Mammary epithelial cell (primary cell): ENCODE measurements around the gene FAM53B.

ENCODE experiments used
- EZH2 ChIP-seq: IDR thresholded peaks from 2 replicates; pipeline ENCODE4 v1.6.1; 2012; ENCODE audit warnings: low read length, inconsistent platforms, borderline replicate concordance
- TF ChIP-seq, protein P1 (sequence below), 2 donors: IDR thresholded peaks in 1 of 2; conservative IDR thresholded peaks in 1 of 2; 2 replicates each; pipeline ENCODE4 v1.5.1; 2011 to 2012; ENCODE audit warnings: inconsistent platforms in 2 of 2, low read length in 2 of 2, mild to moderate bottlenecking in 2 of 2, control low read depth in 1 of 2, low read depth in 1 of 2; ENCODE audit not compliant: insufficient read depth in 1 of 2; ENCODE audit errors: extremely low read depth in 1 of 2

DNA sequence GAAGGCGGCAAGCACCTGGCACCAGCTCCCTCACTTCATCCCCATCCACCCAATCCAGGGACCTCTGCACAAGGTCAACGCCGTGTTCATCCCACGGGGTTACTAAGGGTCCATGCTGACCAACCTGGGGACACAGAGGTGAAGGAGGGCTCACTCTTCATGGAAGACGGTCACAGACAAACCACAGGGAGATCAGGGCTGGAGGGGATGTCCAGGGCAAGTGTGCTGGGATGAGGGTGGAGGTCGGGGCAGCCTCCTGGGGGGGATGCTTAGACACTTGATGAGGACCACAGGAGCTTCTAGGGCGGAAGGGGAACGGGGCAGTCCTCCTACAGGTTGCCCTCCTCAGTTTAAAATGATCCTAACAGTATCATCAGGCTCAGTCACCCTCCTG is 46.7 kb downstream of the FAM53B start:
- TF ChIP-seq, protein P1, sequence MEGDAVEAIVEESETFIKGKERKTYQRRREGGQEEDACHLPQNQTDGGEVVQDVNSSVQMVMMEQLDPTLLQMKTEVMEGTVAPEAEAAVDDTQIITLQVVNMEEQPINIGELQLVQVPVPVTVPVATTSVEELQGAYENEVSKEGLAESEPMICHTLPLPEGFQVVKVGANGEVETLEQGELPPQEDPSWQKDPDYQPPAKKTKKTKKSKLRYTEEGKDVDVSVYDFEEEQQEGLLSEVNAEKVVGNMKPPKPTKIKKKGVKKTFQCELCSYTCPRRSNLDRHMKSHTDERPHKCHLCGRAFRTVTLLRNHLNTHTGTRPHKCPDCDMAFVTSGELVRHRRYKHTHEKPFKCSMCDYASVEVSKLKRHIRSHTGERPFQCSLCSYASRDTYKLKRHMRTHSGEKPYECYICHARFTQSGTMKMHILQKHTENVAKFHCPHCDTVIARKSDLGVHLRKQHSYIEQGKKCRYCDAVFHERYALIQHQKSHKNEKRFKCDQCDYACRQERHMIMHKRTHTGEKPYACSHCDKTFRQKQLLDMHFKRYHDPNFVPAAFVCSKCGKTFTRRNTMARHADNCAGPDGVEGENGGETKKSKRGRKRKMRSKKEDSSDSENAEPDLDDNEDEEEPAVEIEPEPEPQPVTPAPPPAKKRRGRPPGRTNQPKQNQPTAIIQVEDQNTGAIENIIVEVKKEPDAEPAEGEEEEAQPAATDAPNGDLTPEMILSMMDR (conservative IDR thresholded peaks at IDR 0.05 in 1 of 2, IDR thresholded peaks at IDR 0.05 in 1 of 2; ENCODE audit: extremely low read depth in 1 of 2, insufficient read depth in 1 of 2, low read depth in 1 of 2, low read length in 2 of 2): no peak
- no peak for TF ChIP-seq EZH2
